ENCODE results near the gene BRD9.
"Not testable (repeated sequence)": the region's sequence is repeated elsewhere in the genome, so short reads cannot be mapped to it uniquely, and the experiment has no call there.

The BRD9 gene
- total RNA-seq: 86.3 to 89.9 reads per million in 2 donors

- peak; percentile 72 for DNase-seq
These were observed at the start of gene BRD9, which contains the start of gene TRIP13 for GRCh38 chr5:892394-893136. Gene BRD9 (minus strand): TSS chr5:892801. CDS start chr5:892657, 144 bp downstream. Gene TRIP13 (plus strand): TSS chr5:892884. CDS start chr5:892999, 115 bp downstream.

- DNase-seq: not testable (repeated sequence)
These were observed 48.1 kb upstream of the BRD9 start for GRCh38 chr5:940741-941140.

DNA sequence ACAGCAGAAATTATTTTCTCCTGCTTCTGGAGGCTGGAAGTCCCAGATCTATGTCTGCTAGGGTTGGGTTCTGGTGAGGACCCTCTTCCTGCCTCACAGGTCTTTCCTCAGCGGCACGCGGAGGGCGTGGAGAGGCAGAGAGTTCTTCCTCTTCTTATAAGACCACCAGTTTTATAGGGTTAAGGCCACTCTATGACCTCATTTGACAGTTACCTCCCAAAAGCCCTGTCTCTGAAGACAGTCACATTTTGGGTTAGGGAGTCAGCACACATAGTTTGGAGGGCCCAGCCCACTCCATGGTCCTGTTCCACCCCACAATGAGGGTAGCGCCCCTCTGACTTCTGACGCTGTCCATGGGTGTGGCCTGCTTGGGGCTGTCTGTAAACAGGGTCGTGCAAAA lies 46.8 kb upstream of the BRD9 start:
- DNase-seq: no peak

DNA sequence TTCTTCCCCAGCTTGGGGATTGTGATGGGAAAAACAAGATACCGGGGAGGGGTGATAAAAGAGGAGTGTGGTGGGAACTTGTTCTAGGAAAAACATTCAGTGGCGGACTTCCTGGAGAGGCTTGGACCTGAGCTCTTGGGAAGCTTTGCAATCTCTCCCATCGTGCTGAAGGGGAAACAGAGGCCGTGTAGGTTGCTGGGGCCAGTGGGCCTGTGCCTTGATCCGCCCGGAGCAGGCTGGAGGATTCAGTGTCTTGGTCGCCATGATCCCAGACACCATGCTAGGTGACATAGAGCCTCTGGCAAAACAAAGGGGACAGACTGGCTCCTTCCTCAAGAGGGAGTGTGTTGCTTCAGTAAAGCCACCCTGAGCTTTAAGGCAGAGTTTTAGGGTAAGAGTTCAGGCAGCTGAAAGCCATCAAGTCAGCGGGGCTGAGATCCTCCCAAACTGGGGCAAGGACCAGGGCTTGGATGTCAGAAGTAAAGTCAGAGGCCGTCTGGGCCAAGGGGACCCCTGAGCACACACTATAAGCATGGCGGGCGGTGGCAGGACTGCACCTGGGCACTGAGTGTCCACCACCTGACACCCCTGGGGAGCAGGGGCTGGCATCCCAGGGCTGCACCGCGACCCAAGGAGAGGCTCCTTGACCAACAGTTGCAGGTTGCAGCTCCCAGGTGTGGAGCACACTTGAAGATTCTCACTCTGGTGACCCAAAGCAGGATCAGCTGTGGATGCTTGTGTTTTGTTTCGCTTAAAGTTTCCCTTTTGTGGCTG lies 44.7 kb upstream of the BRD9 start:
- no peak for DNase-seq

DNA sequence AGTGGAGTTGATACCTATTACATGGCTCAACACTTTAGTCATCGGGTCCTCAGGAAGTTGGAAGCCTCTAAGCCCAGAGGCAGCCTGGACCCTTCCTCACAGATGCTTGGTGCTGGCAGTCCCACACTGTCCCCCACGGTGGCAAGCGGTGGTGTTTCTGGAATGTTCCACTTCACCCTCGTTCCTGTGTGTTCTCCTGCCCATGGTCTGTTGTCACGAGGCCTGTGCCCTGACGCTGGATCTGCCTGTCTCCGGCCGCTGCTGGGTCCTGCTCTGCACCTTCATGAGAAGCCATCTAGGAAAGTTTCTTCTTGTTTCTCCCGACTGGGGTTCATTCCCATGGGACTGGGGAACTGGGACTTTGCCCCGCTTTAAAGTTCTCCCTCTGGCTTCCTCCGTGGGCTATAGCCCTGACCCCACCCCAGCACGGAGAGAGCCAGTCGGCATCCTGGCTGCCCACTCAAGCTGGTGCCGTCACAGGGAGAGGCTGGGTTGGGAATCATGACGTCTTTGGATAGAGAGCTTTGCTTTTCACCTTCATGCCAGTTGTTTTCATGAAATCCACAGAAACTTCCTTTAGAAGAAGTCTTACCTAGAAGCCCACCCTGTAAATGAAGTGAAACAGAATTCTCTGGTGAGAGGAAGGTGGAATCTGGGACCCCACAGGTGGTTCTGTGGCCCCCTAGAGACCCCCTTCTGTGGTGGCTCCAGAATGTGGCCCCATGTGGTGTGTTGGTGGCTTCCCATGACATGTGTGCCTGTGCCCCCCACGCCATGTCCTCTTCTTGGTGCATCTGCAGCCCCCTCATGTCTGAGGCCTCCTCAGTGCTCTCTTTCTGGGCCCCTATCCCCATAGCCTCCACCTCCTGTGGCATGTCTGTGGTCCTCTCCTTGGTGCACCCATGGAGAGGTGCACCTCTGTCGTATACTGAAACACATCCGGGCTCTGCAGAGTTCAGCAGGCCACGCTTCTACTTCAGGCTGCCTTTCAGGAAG lies 43.8 kb upstream of the BRD9 start:
- DNase-seq: no peak

GRCh38 chr5:935510-936084 lies 43.0 kb upstream of the BRD9 start:
- DNase-seq: no peak

- not testable (repeated sequence) for DNase-seq
These were observed 41.9 kb upstream of the BRD9 start for GRCh38 chr5:934381-934967.

GRCh38 chr5:933951-934350 lies 41.4 kb upstream of the BRD9 start:
- not testable (repeated sequence) for DNase-seq

DNA sequence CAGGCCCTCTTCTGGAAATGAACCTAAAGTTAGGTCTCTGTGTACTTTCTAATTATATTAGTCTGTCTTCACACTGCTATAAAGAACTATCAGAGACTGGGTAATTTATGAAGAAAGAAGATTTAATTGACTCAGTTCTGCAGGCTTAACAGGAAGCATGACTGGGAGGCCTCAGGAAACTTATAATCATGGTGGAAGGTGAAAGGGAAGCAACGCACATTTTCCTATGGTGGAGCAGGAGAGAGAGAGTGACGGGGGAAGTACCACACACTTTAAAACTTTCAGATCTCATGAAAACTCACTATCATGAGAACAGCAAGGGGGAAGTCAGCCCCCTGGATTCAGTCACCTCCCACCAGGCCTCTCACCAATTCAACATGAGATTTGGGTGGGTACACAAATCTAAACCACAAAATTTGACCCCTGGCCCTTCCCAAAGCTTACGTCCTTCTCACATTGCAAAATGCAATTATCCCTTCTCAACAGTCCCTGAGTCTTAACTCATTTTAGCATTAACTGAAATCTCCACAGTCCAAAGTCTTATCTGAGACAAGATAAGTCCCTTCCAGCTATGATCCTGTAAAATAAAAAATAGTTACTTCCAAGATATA lies 40.8 kb upstream of the BRD9 start:
- DNase-seq: no peak

- no peak for DNase-seq
These were observed 40.1 kb upstream of the BRD9 start for GRCh38 chr5:932628-933250.

- DNase-seq: no peak
These were observed 39.6 kb upstream of the BRD9 start for GRCh38 chr5:932151-932627.

DNA sequence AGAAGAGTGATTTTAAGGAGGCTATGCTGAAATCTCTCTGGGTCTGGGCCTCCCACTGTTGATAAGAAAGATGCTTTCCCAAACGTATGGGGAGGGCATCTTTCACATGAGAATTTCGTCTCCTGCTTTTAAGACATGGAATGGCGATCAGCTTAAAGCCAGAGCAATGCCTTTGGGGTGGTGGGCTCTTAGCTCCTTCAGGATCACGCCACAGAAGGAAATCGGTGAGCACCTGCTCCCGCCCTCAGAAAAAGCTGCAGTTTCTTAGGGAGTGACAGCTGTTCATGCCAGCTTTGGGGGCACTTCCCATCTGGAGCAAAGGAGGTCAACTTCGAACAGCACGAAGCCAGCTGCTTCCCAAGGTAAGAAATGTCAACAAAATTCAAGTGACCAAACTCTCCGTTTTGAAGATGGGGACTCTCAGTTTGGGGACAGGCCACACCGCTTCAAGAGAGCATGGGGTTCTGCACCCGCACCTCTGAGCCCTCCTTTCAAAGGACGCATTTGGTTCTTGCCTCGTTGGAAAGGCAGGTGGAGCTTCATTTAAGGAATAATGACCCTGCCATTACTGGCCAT lies 39.1 kb upstream of the BRD9 start:
- DNase-seq: no peak

GRCh38 chr5:930866-931265 lies 38.3 kb upstream of the BRD9 start:
- DNase-seq: no peak

DNA sequence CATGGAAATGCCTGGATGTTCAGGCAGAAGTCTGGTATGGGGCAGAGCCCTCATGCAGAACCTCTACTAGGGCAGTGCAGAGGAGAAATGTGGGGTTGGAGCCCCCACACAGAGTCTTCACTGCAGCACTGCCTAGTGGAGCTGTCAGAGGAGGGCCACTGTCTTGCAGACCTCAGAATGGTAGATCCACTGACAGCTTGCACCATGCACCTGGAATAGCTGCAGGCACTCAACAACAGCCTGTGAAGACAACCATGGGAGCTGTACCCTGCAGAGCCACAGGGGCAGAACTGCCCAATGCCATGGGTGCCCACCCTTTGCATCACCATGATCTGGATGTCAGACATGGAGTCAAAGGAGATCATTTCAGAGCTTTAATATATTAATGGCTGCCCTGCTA lies 37.0 kb upstream of the BRD9 start:
- no peak for DNase-seq

GRCh38 chr5:929182-929581 lies 36.6 kb upstream of the BRD9 start:
- DNase-seq: not testable (repeated sequence)

- DNase-seq: no peak
These were observed 34.8 kb upstream of the BRD9 start for GRCh38 chr5:927172-928015.

DNA sequence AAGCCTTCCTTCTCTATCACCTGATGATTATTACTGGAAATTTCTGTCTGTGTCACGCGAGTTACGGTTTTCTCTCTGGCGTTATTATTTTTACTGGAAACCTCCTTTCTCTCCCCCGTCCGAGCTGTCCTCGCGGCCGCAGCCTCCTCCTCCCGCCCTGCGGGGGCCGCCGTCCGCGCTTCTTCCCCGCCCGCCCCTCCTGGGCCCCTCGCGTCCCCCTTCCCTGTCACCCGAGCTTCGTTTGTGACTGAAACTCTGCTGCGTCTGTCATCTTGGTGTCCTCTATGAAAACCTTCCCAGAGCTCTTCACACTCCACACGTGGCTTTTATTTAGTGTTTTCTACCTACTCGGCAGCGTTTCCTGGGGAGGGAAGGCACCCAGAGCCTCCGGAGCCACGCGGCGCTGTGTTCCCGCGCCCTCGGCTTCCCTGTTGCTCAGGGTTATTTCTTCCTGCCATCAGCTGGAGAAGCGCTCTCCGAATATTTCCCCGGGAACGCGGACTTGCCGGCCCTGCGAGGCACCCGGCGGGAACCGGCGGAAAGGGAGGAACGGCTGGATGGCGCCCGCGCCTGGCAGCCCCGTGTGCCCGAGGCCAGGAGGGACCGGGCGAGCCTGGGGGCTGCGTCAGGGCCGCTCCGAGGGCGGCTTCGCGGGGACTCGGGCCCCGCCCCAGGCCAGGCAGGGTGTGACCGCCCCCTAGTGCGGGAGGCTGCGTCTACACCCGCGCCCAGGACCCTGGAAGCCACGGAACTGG lies 34.0 kb upstream of the BRD9 start:
- no peak for DNase-seq

DNA sequence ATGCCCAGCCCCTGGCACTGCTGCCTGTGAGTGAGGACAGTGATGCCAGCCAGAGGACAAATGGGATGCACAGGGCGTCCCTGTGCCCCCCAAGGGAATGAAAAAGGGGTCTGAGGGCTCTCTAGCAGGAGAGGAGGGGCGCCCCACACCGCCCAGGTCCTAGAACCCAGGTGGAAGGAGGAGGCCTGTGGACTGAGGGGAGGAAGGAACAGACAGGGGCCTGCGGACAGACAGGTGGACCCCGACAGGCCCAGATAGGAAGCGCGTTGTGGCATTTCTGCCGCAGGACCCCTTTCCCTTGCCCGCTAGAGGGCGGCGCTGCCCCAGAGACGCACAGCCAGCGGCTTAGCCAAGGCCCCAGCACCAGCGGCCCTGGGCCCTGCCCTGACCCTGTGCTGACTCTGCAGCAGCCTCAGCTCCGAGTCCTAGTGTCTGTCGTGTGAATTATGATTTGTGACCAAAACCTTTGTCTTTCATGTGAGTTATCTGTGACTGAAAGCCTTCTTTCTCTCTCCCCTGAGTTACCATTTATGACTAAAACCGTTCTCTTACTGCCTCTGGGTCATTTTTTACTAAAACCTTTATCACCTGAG lies 30.8 kb upstream of the BRD9 start:
- DNase-seq: peak; percentile 22
